ENCODE results near the gene FBXO40. TPM values are rescaled to one million over a fixed set of nuclear protein-coding genes. Genes with fewer than 3 reads are reported as not detected.

Gene FBXO40
- total and polyA plus RNA-seq, 2 donors (not counting 1 experiment from before 2014, with no cell fraction given), result not detected

DNA sequence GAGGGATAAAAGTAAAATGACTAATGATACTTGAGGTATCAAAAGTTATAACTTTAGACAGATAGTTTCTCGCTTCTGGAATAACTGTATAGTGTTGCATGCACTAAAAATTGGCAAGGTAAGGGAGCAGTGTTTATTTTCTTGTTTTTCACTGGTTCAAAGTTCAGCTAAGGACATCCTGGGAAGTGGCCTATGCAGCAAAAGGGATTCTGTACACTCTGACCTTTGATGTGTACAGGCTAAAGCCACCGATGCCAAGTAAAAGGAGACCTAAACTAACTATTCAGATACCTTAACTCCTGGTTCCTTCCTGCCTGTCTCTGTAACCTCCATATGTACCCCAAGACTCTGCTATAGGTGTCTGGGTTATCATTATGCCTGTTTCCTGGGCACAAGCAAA lies 1.7 kb downstream of the FBXO40 start:
- Mint-ChIP-seq H3K4me1 (peaks cover 7% of the 10 kb centered on the region), H3K27ac (no peak overlapping the region), H3K27me3 (no peaks in the 10 kb centered on the region), H3K9me3 (ENCODE audit: insufficient read depth) (no peaks in the 10 kb centered on the region), H3K4me3 (no peak overlapping the region)
- ATAC-seq (ENCODE audit: low read depth) (no peak), DNase-seq (no peak)
- Histone ChIP-seq H3K4me2 (replicated peaks; ENCODE audit: low read depth, low read length, poor library complexity, severe bottlenecking) (no peak overlapping the region), H2AFZ (ENCODE audit: insufficient read depth, low read depth, low read length, poor library complexity, severe bottlenecking) (no peak overlapping the region), H3K4me1 (ENCODE audit: control insufficient read depth in 2 of 2, insufficient read depth in 2 of 2, low read length in 2 of 2) (no peaks in the 10 kb centered on the region), H3K4me3 (ENCODE audit: control extremely low read depth in 1 of 5, extremely low read depth in 1 of 5, insufficient read depth in 1 of 5, low read depth in 2 of 5, low read length in 4 of 5) (no peak overlapping the region), H3K9me3 (ENCODE audit: control extremely low read depth in 1 of 3, control insufficient read depth in 2 of 3, insufficient read depth in 1 of 3, low read length in 2 of 3) (no peaks in the 10 kb centered on the region), H3K27me3 (replicated peaks in 1 of 4; ENCODE audit: control extremely low read depth in 1 of 4, control insufficient read depth in 3 of 4, insufficient read depth in 4 of 4, low read length in 3 of 4) (no peaks in the 10 kb centered on the region), H3K79me2 (ENCODE audit: control insufficient read depth, insufficient read depth, low read length) (no peaks in the 10 kb centered on the region), H3K9ac (ENCODE audit: low read length) (no peak overlapping the region), H3K27ac (ENCODE audit: low read length in 2 of 2) (no peak overlapping the region), H3K36me3 (replicated peaks in 1 of 2; ENCODE audit: control extremely low read depth in 1 of 2, control insufficient read depth in 1 of 2, extremely low read depth in 1 of 2, insufficient read depth in 2 of 2, low read length in 1 of 2) (no peaks in the 10 kb centered on the region), H4K20me1 (ENCODE audit: control insufficient read depth, insufficient read depth, low read length, poor library complexity, severe bottlenecking) (no peaks in the 10 kb centered on the region)
- TF ChIP-seq EZH2 (IDR thresholded peaks at IDR 0.05; ENCODE audit: borderline replicate concordance, insufficient read depth, low read depth, low read length, poor library complexity, severe bottlenecking), result no peak
- TF ChIP-seq, protein P1, sequence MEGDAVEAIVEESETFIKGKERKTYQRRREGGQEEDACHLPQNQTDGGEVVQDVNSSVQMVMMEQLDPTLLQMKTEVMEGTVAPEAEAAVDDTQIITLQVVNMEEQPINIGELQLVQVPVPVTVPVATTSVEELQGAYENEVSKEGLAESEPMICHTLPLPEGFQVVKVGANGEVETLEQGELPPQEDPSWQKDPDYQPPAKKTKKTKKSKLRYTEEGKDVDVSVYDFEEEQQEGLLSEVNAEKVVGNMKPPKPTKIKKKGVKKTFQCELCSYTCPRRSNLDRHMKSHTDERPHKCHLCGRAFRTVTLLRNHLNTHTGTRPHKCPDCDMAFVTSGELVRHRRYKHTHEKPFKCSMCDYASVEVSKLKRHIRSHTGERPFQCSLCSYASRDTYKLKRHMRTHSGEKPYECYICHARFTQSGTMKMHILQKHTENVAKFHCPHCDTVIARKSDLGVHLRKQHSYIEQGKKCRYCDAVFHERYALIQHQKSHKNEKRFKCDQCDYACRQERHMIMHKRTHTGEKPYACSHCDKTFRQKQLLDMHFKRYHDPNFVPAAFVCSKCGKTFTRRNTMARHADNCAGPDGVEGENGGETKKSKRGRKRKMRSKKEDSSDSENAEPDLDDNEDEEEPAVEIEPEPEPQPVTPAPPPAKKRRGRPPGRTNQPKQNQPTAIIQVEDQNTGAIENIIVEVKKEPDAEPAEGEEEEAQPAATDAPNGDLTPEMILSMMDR (IDR thresholded peaks at IDR 0.05), result no peak
- CTCF ChIA-PET, result no interaction called here
- WGBS (ENCODE audit: insufficient coverage), result 90% methylated on average over 2 of the region's 2 CpGs
- POLR2A ChIA-PET, result no interaction called here
- intact Hi-C loops (cut with micrococcal nuclease), result no loop called here

DNA sequence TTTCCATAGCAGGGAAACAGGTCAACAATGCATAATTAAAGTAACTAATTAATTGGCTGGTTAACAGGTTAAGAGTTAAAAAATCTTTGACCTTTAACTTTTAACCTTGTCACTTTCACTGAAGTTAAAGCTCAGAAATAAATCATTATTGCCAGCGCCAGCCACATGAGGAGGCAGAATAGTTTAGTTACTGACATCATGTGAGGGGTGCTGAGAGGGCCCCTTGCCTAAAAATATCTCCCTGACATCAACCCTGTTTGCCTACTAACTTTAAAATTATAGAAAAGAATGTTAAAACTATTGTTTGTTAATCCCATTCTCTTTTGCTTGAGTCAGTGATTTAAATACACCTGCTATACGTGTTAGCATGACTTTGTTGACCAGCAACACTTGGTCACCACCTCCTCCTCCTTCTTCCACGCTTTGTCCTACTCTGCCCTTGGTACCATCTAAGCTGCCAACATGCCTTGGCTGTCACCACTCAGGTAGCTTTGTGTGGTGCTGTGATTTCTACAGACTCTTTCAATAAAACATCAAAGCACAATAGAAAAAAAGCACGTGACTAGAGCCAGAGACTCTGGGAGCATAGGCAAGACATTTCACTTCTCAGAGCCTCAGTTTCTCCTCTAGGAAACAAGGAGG lies 2.7 kb downstream of the FBXO40 start:
- DNase-seq (no peak), ATAC-seq (ENCODE audit: low read depth) (no peak)
- Mint-ChIP-seq H3K4me3 (no peak overlapping the region), H3K27ac (no peak overlapping the region), H3K9me3 (ENCODE audit: insufficient read depth) (no peaks in the 10 kb centered on the region), H3K4me1 (peaks cover 7% of the 10 kb centered on the region), H3K27me3 (no peaks in the 10 kb centered on the region)
- H3K9me3 ChIP-seq (ENCODE audit: control extremely low read depth in 1 of 3, control insufficient read depth in 2 of 3, insufficient read depth in 1 of 3, low read length in 2 of 3), result no peaks in the 10 kb centered on the region
- H3K4me2 ChIP-seq (replicated peaks; ENCODE audit: low read depth, low read length, poor library complexity, severe bottlenecking), result no peak overlapping the region
- ChIA-PET CTCF (no interaction called here), POLR2A (no interaction called here)
- H3K79me2 ChIP-seq (ENCODE audit: control insufficient read depth, insufficient read depth, low read length), result no peaks in the 10 kb centered on the region
- no peak overlapping the region for H3K4me3 ChIP-seq (ENCODE audit: control extremely low read depth in 1 of 5, extremely low read depth in 1 of 5, insufficient read depth in 1 of 5, low read depth in 2 of 5, low read length in 4 of 5)
- no peak overlapping the region for H3K27ac ChIP-seq (ENCODE audit: low read length in 2 of 2)
- H3K9ac ChIP-seq (ENCODE audit: low read length), result no peak overlapping the region
- H3K27me3 ChIP-seq (replicated peaks in 1 of 4; ENCODE audit: control extremely low read depth in 1 of 4, control insufficient read depth in 3 of 4, insufficient read depth in 4 of 4, low read length in 3 of 4), result no peaks in the 10 kb centered on the region
- H4K20me1 ChIP-seq (ENCODE audit: control insufficient read depth, insufficient read depth, low read length, poor library complexity, severe bottlenecking), result no peaks in the 10 kb centered on the region
- TF ChIP-seq, protein P1 (IDR thresholded peaks at IDR 0.05), result no peak
- no peak for TF ChIP-seq EZH2 (IDR thresholded peaks at IDR 0.05; ENCODE audit: borderline replicate concordance, insufficient read depth, low read depth, low read length, poor library complexity, severe bottlenecking)
- H3K36me3 ChIP-seq (replicated peaks in 1 of 2; ENCODE audit: control extremely low read depth in 1 of 2, control insufficient read depth in 1 of 2, extremely low read depth in 1 of 2, insufficient read depth in 2 of 2, low read length in 1 of 2), result no peaks in the 10 kb centered on the region
- 92% methylated on average over 2 of the region's 4 CpGs for WGBS (ENCODE audit: insufficient coverage)
- intact Hi-C loops (cut with micrococcal nuclease), result no loop called here
- no peak overlapping the region for H2AFZ ChIP-seq (ENCODE audit: insufficient read depth, low read depth, low read length, poor library complexity, severe bottlenecking)
- no peaks in the 10 kb centered on the region for H3K4me1 ChIP-seq (ENCODE audit: control insufficient read depth in 2 of 2, insufficient read depth in 2 of 2, low read length in 2 of 2)
